ENCODE data around the gene CFAP20. TPM values are rescaled to one million over a fixed set of nuclear protein-coding genes. Genes with fewer than 3 reads are reported as not detected.

The CFAP20 gene
- total and polyA plus RNA-seq, 2 donors = 28.5 to 70.0 TPM

DNA sequence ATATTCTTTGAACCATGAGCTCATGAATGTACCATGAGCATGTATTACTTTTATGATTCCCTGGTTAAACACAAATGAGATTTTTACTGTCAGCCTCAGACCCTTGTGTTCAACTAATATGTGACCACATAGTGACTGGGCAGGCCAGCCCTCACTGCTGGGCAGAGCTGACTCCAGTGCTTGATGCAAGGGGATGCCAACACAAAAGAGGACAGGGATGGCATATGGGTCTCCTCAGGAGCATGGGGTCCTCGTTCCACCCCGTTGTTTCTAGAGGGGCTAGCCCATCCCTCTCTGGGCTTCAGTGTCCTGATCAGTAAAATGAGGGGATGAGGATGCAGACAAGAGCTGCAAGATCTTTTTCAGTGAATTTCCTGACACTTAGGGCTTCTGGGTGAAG, 19.3 kb downstream of the CFAP20 start:
- WGBS = 97% methylated on average over 2 of the region's 2 CpGs
- no peak for DNase-seq (ENCODE audit: low read depth in 6 of 9, low spot score in 9 of 9)

DNA sequence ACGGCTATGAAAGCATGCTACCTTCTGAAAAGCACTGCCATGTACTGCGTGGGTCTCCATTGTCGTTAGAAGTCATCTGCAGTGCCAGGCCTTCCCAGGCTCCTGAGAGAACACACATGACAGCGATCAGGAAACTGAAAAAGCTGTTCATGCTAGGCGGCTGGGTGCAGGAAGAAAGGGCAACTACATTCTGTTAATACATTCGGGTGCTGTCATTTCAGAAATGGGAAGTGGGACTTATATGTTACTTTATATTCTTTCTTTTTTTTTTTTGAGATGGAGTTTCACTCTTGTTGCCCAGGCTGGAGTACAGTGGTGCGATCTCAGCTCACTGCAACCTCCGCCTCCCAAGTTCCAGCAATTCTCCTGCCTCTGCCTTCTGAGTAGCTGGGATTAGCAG, 19.9 kb downstream of the CFAP20 start:
- WGBS = 42% methylated on average over 8 of the region's 8 CpGs
- DNase-seq (ENCODE audit: low read depth in 6 of 9, low spot score in 9 of 9) = no peak
- no peaks in the 10 kb centered on the region for H3K9me3 ChIP-seq (ENCODE audit: control insufficient read depth in 2 of 2, insufficient read depth in 1 of 2, low read length in 1 of 2)

More for the DNA sequence above, 19.3 kb downstream of the CFAP20 start:
- H3K27me3 ChIP-seq (ENCODE audit: control insufficient read depth in 2 of 2, insufficient read depth in 1 of 2, low read length in 1 of 2) = no peaks in the 10 kb centered on the region
- H3K27ac ChIP-seq (ENCODE audit: low read depth in 1 of 2, low read length in 1 of 2) = no peak overlapping the region
- peaks cover 15 to 20% of the 10 kb centered on the region in 2 donors for H3K36me3 ChIP-seq (ENCODE audit: control insufficient read depth in 2 of 2, insufficient read depth in 2 of 2, low read length in 1 of 2)
- H3K4me1 ChIP-seq (ENCODE audit: control insufficient read depth in 2 of 2, insufficient read depth in 2 of 2, low read length in 2 of 2) = no peaks in the 10 kb centered on the region
- H3K9me3 ChIP-seq (ENCODE audit: control insufficient read depth in 2 of 2, insufficient read depth in 1 of 2, low read length in 1 of 2) = no peaks in the 10 kb centered on the region
- no peak overlapping the region for H3K4me3 ChIP-seq (ENCODE audit: low read length in 2 of 2)

DNA sequence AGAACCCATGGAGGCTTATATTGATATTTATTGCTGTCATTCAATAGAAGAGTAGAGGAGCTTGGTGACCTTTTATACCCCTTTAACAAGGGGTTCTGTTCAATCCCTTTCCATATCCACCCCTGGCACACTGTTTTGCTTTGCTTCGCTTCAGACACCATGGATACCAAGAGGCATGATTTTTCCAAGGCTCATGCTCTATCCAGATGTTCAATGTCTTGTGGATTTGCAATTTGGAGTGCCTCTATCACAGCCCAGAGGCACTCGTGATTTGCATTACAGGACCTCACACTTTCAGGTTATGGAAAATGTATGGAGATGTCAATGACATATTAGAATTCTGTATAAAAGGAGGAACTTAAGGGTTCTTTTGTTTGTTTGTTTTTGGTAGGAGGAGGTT, 21.5 kb downstream of the CFAP20 start:
- Histone ChIP-seq H3K9me3 (ENCODE audit: control insufficient read depth in 2 of 2, insufficient read depth in 1 of 2, low read length in 1 of 2) (no peaks in the 10 kb centered on the region), H3K36me3 (ENCODE audit: control insufficient read depth in 2 of 2, insufficient read depth in 2 of 2, low read length in 1 of 2) (peaks cover 1 to 3% of the 10 kb centered on the region in 2 donors), H3K27me3 (ENCODE audit: control insufficient read depth in 2 of 2, insufficient read depth in 1 of 2, low read length in 1 of 2) (no peaks in the 10 kb centered on the region), H3K4me3 (ENCODE audit: low read length in 2 of 2) (no peak overlapping the region), H3K4me1 (ENCODE audit: control insufficient read depth in 2 of 2, insufficient read depth in 2 of 2, low read length in 2 of 2) (no peaks in the 10 kb centered on the region), H3K27ac (ENCODE audit: low read depth in 1 of 2, low read length in 1 of 2) (no peak overlapping the region)
- DNase-seq (ENCODE audit: low read depth in 6 of 9, low spot score in 9 of 9) = no peak
- WGBS = 93% methylated on average over 2 of the region's 2 CpGs

More for the DNA sequence above, 19.9 kb downstream of the CFAP20 start:
- no peak overlapping the region for H3K4me3 ChIP-seq (ENCODE audit: low read length in 2 of 2)
- H3K27ac ChIP-seq (ENCODE audit: low read depth in 1 of 2, low read length in 1 of 2) = no peak overlapping the region
- H3K27me3 ChIP-seq (ENCODE audit: control insufficient read depth in 2 of 2, insufficient read depth in 1 of 2, low read length in 1 of 2) = no peaks in the 10 kb centered on the region
- no peaks in the 10 kb centered on the region for H3K4me1 ChIP-seq (ENCODE audit: control insufficient read depth in 2 of 2, insufficient read depth in 2 of 2, low read length in 2 of 2)
- peaks cover 10 to 15% of the 10 kb centered on the region in 2 donors for H3K36me3 ChIP-seq (ENCODE audit: control insufficient read depth in 2 of 2, insufficient read depth in 2 of 2, low read length in 1 of 2)

DNA sequence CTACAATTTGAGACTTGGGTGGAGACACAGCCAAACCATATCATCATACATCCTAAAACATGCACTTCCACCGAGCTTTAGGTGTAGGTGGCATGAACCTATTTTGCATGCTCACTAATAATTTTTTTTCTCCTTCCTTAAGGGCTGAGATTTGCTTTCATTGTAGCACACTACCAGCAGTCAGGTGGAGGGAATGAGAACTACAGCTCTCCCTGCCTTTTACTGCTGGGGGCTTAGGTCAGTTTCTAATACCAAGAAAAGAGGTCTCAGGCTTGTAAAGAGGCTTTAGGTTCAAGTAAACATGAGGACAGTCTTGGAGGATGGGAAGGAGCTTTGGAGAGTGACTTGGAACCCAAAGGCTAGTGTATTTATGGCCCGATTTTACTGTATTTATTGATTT, 22.0 kb downstream of the CFAP20 start:
- no peak overlapping the region for H3K27ac ChIP-seq (ENCODE audit: low read depth in 1 of 2, low read length in 1 of 2)
- H3K27me3 ChIP-seq (ENCODE audit: control insufficient read depth in 2 of 2, insufficient read depth in 1 of 2, low read length in 1 of 2) = no peaks in the 10 kb centered on the region
- no peak overlapping the region for H3K4me3 ChIP-seq (ENCODE audit: low read length in 2 of 2)
- 67% methylated on average over 2 of the region's 2 CpGs for WGBS
- H3K36me3 ChIP-seq (ENCODE audit: control insufficient read depth in 2 of 2, insufficient read depth in 2 of 2, low read length in 1 of 2) = peaks cover 0 to 1% of the 10 kb centered on the region in 2 donors
- no peaks in the 10 kb centered on the region for H3K4me1 ChIP-seq (ENCODE audit: control insufficient read depth in 2 of 2, insufficient read depth in 2 of 2, low read length in 2 of 2)
- no peaks in the 10 kb centered on the region for H3K9me3 ChIP-seq (ENCODE audit: control insufficient read depth in 2 of 2, insufficient read depth in 1 of 2, low read length in 1 of 2)
- DNase-seq (ENCODE audit: low read depth in 6 of 9, low spot score in 9 of 9) = no peak

DNA sequence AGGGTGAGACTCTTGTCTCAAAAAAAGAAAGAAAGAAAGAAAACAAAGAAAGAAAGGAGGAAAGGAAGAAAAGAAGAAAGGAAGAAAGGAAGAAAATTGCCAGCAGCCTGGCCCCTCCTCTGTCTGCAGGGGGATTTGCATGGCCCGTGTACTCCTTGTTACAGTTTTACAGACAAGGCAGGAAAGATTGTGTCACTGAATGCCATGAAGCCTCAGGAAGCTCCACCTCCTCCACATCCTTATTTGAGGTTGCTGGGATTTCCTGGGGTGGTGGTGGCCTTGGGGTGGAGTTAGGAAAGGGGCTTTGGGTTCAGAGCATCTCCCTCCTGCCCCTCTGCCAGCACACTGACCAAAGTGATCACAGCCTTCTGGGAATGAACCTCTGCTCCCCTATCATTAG, 23.6 kb downstream of the CFAP20 start:
- Histone ChIP-seq H3K36me3 (ENCODE audit: control insufficient read depth in 2 of 2, insufficient read depth in 2 of 2, low read length in 1 of 2) (no peaks in the 10 kb centered on the region), H3K9me3 (ENCODE audit: control insufficient read depth in 2 of 2, insufficient read depth in 1 of 2, low read length in 1 of 2) (no peaks in the 10 kb centered on the region), H3K27me3 (ENCODE audit: control insufficient read depth in 2 of 2, insufficient read depth in 1 of 2, low read length in 1 of 2) (no peaks in the 10 kb centered on the region), H3K4me1 (ENCODE audit: control insufficient read depth in 2 of 2, insufficient read depth in 2 of 2, low read length in 2 of 2) (no peaks in the 10 kb centered on the region), H3K27ac (ENCODE audit: low read depth in 1 of 2, low read length in 1 of 2) (no peak overlapping the region), H3K4me3 (ENCODE audit: low read length in 2 of 2) (no peak overlapping the region)
- DNase-seq (ENCODE audit: low read depth in 6 of 9, low spot score in 9 of 9) = no peak
- 10% methylated on average over 1 of the region's 1 CpG for WGBS

DNA sequence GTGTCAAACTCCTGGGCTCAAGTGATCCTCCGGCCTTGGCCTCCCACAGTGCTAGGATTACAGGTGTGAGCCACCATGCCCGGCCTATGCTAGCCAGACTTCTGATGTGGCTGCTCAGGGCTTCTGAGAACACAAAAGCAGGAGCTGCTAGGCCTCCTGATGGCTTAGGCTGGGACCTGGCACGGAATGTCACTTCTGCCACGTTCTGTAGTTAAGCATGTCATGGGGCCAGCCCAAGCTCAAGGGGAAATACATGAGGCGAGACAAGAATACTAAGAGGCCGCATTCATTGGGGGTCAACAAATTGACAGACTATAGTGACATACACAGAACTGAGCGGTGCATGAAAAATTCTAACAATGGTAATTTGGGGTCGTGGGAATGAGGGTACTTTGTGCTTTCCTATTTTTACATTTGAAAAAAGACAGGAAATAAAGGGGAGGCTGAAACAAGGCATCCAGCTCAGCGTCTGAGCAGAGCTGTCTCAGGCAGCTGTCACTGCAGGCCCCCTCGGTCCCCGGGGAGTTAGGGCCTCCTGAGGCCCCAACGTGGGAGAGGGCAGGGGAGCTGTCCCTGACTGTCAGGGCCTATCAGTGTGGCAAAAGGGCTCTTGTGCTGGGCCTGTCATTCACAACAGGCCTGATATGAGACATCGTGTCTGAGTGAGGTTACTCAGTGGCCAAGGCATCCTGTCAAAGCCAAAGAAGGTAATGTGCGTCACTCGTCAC, 26.4 kb downstream of the CFAP20 start:
- Histone ChIP-seq H3K9me3 (ENCODE audit: control insufficient read depth in 2 of 2, insufficient read depth in 1 of 2, low read length in 1 of 2) (no peaks in the 10 kb centered on the region), H3K27me3 (ENCODE audit: control insufficient read depth in 2 of 2, insufficient read depth in 1 of 2, low read length in 1 of 2) (no peaks in the 10 kb centered on the region), H3K4me1 (ENCODE audit: control insufficient read depth in 2 of 2, insufficient read depth in 2 of 2, low read length in 2 of 2) (no peaks in the 10 kb centered on the region), H3K27ac (ENCODE audit: low read depth in 1 of 2, low read length in 1 of 2) (no peak overlapping the region), H3K4me3 (ENCODE audit: low read length in 2 of 2) (no peak overlapping the region), H3K36me3 (ENCODE audit: control insufficient read depth in 2 of 2, insufficient read depth in 2 of 2, low read length in 1 of 2) (no peaks in the 10 kb centered on the region)
- DNase-seq (ENCODE audit: low read depth in 6 of 9, low spot score in 9 of 9) = no peak
- 93% methylated on average over 15 of the region's 15 CpGs for WGBS

DNA sequence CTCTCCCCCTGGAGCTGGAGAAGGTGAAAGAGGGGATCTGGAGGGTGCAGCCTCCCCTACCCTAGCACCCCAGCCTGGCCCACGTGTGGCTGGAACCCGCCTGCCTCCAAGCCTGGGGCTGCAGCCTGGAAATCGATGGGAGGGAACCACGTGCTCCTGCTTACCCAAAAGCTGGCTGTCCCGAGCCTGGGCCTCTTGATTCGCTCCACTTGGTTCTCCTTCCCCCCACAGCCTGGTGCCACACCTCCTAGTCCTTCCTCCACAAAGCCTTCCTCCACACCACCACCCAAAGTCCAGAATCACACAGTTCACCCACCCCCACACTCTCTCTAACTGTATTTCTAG, 29.3 kb downstream of the CFAP20 start:
- Histone ChIP-seq H3K9me3 (ENCODE audit: control insufficient read depth in 2 of 2, insufficient read depth in 1 of 2, low read length in 1 of 2) (no peaks in the 10 kb centered on the region), H3K27me3 (ENCODE audit: control insufficient read depth in 2 of 2, insufficient read depth in 1 of 2, low read length in 1 of 2) (no peaks in the 10 kb centered on the region), H3K4me3 (ENCODE audit: low read length in 2 of 2) (no peak overlapping the region), H3K36me3 (ENCODE audit: control insufficient read depth in 2 of 2, insufficient read depth in 2 of 2, low read length in 1 of 2) (no peaks in the 10 kb centered on the region), H3K27ac (ENCODE audit: low read depth in 1 of 2, low read length in 1 of 2) (no peak overlapping the region), H3K4me1 (ENCODE audit: control insufficient read depth in 2 of 2, insufficient read depth in 2 of 2, low read length in 2 of 2) (no peaks in the 10 kb centered on the region)
- DNase-seq (ENCODE audit: low read depth in 6 of 9, low spot score in 9 of 9) = no peak
- 92% methylated on average over 6 of the region's 6 CpGs for WGBS

DNA sequence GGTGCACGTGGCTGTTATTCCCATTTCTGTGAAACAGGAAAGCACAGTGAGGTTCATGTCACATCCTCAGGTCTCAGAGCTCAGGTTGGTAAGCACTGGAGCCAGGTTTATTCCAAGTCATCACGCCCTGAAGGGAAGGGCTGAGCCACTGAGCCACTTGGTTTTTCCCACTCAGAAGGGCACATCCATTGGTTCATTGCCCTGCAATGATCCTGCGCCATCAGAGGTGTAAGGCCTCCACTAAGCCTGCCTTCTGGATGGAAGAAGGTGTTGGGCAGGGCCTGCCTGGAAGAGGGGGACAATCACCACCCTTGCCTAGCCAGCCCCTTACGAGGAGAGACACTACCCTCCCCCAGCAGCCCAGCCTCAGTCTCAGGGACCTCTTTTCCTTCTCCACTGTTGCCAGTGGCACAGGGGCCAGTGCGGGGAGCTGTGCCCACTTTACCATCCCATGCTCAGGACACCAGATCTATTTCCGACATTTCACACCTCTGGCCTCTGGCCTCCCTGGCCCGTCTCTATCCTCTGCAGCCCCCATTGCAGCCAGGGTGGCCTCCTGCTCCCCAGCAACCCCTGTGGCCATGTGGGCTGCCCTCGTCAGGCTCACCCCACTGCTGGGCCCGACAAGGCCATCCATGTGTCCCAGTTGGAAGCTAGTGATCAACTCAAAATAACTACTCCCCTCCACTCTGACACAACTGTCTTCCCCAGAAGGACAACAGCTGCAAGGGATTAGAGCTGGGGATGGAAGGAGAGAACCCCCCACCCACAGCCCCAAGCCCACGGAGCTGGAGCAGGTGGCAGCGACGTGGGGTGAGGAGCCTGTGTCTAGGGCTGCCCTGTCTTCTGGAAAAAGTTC, 29.9 kb downstream of the CFAP20 start:
- no peaks in the 10 kb centered on the region for H3K4me1 ChIP-seq (ENCODE audit: control insufficient read depth in 2 of 2, insufficient read depth in 2 of 2, low read length in 2 of 2)
- no peak overlapping the region for H3K4me3 ChIP-seq (ENCODE audit: low read length in 2 of 2)
- WGBS = 97% methylated on average over 12 of the region's 12 CpGs
- H3K27ac ChIP-seq (ENCODE audit: low read depth in 1 of 2, low read length in 1 of 2) = no peak overlapping the region
- H3K9me3 ChIP-seq (ENCODE audit: control insufficient read depth in 2 of 2, insufficient read depth in 1 of 2, low read length in 1 of 2) = no peaks in the 10 kb centered on the region
- no peaks in the 10 kb centered on the region for H3K27me3 ChIP-seq (ENCODE audit: control insufficient read depth in 2 of 2, insufficient read depth in 1 of 2, low read length in 1 of 2)
- no peak for DNase-seq (ENCODE audit: low read depth in 6 of 9, low spot score in 9 of 9)
- no peaks in the 10 kb centered on the region for H3K36me3 ChIP-seq (ENCODE audit: control insufficient read depth in 2 of 2, insufficient read depth in 2 of 2, low read length in 1 of 2)
